Measurements from ENCODE around the gene CDC42. TPM values are rescaled to one million over a fixed set of nuclear protein-coding genes. Genes with fewer than 3 reads are reported as not detected.

Gene CDC42
- total RNA-seq, 2 experiments from 2014 or later = 298 to 339 TPM

GRCh38 chr1:22093513-22093912 lies 41.0 kb downstream of the CDC42 start:
- H3K4me1 Mint-ChIP-seq = peaks cover 66% of the 10 kb centered on the region
- DNase-seq (no peak), ATAC-seq (no peak)

GRCh38 chr1:22096036-22096435 lies 43.5 kb downstream of the CDC42 start:
- Mint-ChIP-seq H3K27ac (no peak overlapping the region), H3K4me3 (no peak overlapping the region), H3K27me3 (no peaks in the 10 kb centered on the region), H3K4me1 (peaks cover 64% of the 10 kb centered on the region), H3K36me3 (ENCODE audit: low read depth) (peaks cover 65% of the 10 kb centered on the region), H3K9me3 (ENCODE audit: low read depth) (no peaks in the 10 kb centered on the region)
- intact Hi-C loops (cut with DNase I, micrococcal nuclease) = no loop called here
- POLR2A ChIA-PET = no interaction called here
- DNase-seq = no peak
- ATAC-seq = no peak
- CTCF ChIA-PET = no interaction called here

More at GRCh38 chr1:22093513-22093912, 41.0 kb downstream of the CDC42 start:
- Mint-ChIP-seq H3K27me3 (no peaks in the 10 kb centered on the region), H3K27ac (peak overlapping the region; percentile 42), H3K36me3 (ENCODE audit: low read depth) (peaks cover 71% of the 10 kb centered on the region), H3K4me3 (no peak overlapping the region), H3K9me3 (ENCODE audit: low read depth) (no peaks in the 10 kb centered on the region)
- CTCF ChIA-PET = interaction anchor here (1.0 to 1.9 kb wide), 4 partner anchors 12 to 69 kb away, joined by 3 to 8 read pairs (median 5); no protein-coding TSS in a partner anchor
- intact Hi-C loops (cut with DNase I, micrococcal nuclease) = loop anchor here in 1 of 2 experiments (2.0 kb wide), 1 partner anchor 41 kb away; the partner anchor contains the start of gene CDC42
- POLR2A ChIA-PET = interaction anchor here (1.3 kb wide), 1 partner anchor 13 kb away, joined by 6 read pairs; no protein-coding TSS in a partner anchor

GRCh38 chr1:22096463-22096862 lies 44.0 kb downstream of the CDC42 start:
- intact Hi-C loops (cut with DNase I, micrococcal nuclease) = no loop called here
- Mint-ChIP-seq H3K36me3 (ENCODE audit: low read depth) (peaks cover 62% of the 10 kb centered on the region), H3K27me3 (no peaks in the 10 kb centered on the region), H3K27ac (no peak overlapping the region), H3K4me3 (no peak overlapping the region), H3K4me1 (peaks cover 64% of the 10 kb centered on the region), H3K9me3 (ENCODE audit: low read depth) (no peaks in the 10 kb centered on the region)
- DNase-seq = no peak
- POLR2A ChIA-PET = no interaction called here
- ATAC-seq = no peak
- CTCF ChIA-PET = interaction anchor here (0.8 to 1.0 kb wide), 2 partner anchors 9 to 81 kb away, joined by 3 to 7 read pairs; no protein-coding TSS in a partner anchor

- peaks cover 62% of the 10 kb centered on the region for H3K4me1 Mint-ChIP-seq
- CTCF ChIA-PET = interaction anchor here (1.3 to 1.9 kb wide), 3 partner anchors 11 to 73 kb away, joined by 3 to 5 read pairs (median 4); no protein-coding TSS in a partner anchor
- POLR2A ChIA-PET = no interaction called here
- no peak overlapping the region for H3K4me3 Mint-ChIP-seq
- peaks cover 61% of the 10 kb centered on the region for H3K36me3 Mint-ChIP-seq (ENCODE audit: low read depth)
- DNase-seq (no peak), ATAC-seq (no peak)
- intact Hi-C loops (cut with DNase I, micrococcal nuclease) = no loop called here
- H3K9me3 Mint-ChIP-seq (ENCODE audit: low read depth) = peaks cover under 1% of the 10 kb centered on the region
- H3K27me3 Mint-ChIP-seq = no peaks in the 10 kb centered on the region
- no peak overlapping the region for H3K27ac Mint-ChIP-seq
These were observed 46.2 kb downstream of the CDC42 start for GRCh38 chr1:22098752-22099151.

- peaks cover 2% of the 10 kb centered on the region for H3K9me3 Mint-ChIP-seq (ENCODE audit: low read depth)
- peak overlapping the region; percentile 20 for H3K27ac Mint-ChIP-seq
- POLR2A ChIA-PET = no interaction called here
- intact Hi-C loops (cut with DNase I, micrococcal nuclease) = no loop called here
- no peaks in the 10 kb centered on the region for H3K27me3 Mint-ChIP-seq
- H3K36me3 Mint-ChIP-seq (ENCODE audit: low read depth) = peaks cover 64% of the 10 kb centered on the region
- peaks cover 67% of the 10 kb centered on the region for H3K4me1 Mint-ChIP-seq
- no peak overlapping the region for H3K4me3 Mint-ChIP-seq
- CTCF ChIA-PET = interaction anchor here (0.7 to 1.7 kb wide), 3 partner anchors 12 to 75 kb away, joined by 3 to 4 read pairs (median 3); no protein-coding TSS in a partner anchor
- DNase-seq (no peak), ATAC-seq (no peak)
These were observed 47.7 kb downstream of the CDC42 start for GRCh38 chr1:22100168-22100567.

- no peak overlapping the region for H3K27ac Mint-ChIP-seq
- peaks cover 2% of the 10 kb centered on the region for H3K9me3 Mint-ChIP-seq (ENCODE audit: low read depth)
- H3K4me3 Mint-ChIP-seq = no peak overlapping the region
- intact Hi-C loops (cut with DNase I, micrococcal nuclease) = no loop called here
- peaks cover 64% of the 10 kb centered on the region for H3K36me3 Mint-ChIP-seq (ENCODE audit: low read depth)
- ATAC-seq (no peak), DNase-seq (no peak)
- POLR2A ChIA-PET = no interaction called here
- CTCF ChIA-PET = interaction anchor here (0.6 to 1.7 kb wide), 5 partner anchors 9 to 290 kb away, joined by 3 to 4 read pairs (median 4); no protein-coding TSS in a partner anchor
- peaks cover 76% of the 10 kb centered on the region for H3K4me1 Mint-ChIP-seq
- no peaks in the 10 kb centered on the region for H3K27me3 Mint-ChIP-seq
These were observed 48.7 kb downstream of the CDC42 start for GRCh38 chr1:22101199-22101598.

GRCh38 chr1:22101995-22102394 lies 49.5 kb downstream of the CDC42 start:
- ChIA-PET CTCF (interaction anchor here (0.6 to 1.7 kb wide), 7 partner anchors 8 to 328 kb away, joined by 3 to 4 read pairs (median 3); no protein-coding TSS in a partner anchor), POLR2A (no interaction called here)
- no peaks in the 10 kb centered on the region for H3K27me3 Mint-ChIP-seq
- H3K9me3 Mint-ChIP-seq (ENCODE audit: low read depth) = peaks cover 2% of the 10 kb centered on the region
- H3K27ac Mint-ChIP-seq = peak overlapping the region; percentile 3
- H3K4me3 Mint-ChIP-seq = no peak overlapping the region
- H3K4me1 Mint-ChIP-seq = peaks cover 83% of the 10 kb centered on the region
- H3K36me3 Mint-ChIP-seq (ENCODE audit: low read depth) = peaks cover 62% of the 10 kb centered on the region
- no peak for ATAC-seq
- intact Hi-C loops (cut with DNase I, micrococcal nuclease) = no loop called here
- DNase-seq = no peak

GRCh38 chr1:22102746-22103145 lies 50.2 kb downstream of the CDC42 start:
- H3K4me1 Mint-ChIP-seq = peaks cover 81% of the 10 kb centered on the region
- DNase-seq (no peak), ATAC-seq (no peak)
- ChIA-PET POLR2A (interaction anchor here (0.7 kb wide), 1 partner anchor 591 kb away, joined by 4 read pairs; no protein-coding TSS in a partner anchor), CTCF (interaction anchor here (0.7 to 1.1 kb wide), 3 partner anchors 9 to 78 kb away, joined by 3 read pairs; no protein-coding TSS in a partner anchor)
- peaks cover 2% of the 10 kb centered on the region for H3K9me3 Mint-ChIP-seq (ENCODE audit: low read depth)
- H3K27me3 Mint-ChIP-seq = no peaks in the 10 kb centered on the region
- no peak overlapping the region for H3K4me3 Mint-ChIP-seq
- H3K27ac Mint-ChIP-seq = peak overlapping the region; percentile 86
- intact Hi-C loops (cut with DNase I, micrococcal nuclease) = no loop called here
- H3K36me3 Mint-ChIP-seq (ENCODE audit: low read depth) = peaks cover 57% of the 10 kb centered on the region

GRCh38 chr1:22104094-22104493 lies 51.6 kb downstream of the CDC42 start:
- peaks cover 58% of the 10 kb centered on the region for H3K36me3 Mint-ChIP-seq (ENCODE audit: low read depth)
- no peaks in the 10 kb centered on the region for H3K27me3 Mint-ChIP-seq
- ChIA-PET POLR2A (no interaction called here), CTCF (interaction anchor here (0.8 kb wide), 1 partner anchor 14 kb away, joined by 3 read pairs; no protein-coding TSS in a partner anchor)
- H3K9me3 Mint-ChIP-seq (ENCODE audit: low read depth) = peaks cover 2% of the 10 kb centered on the region
- ATAC-seq (peak; percentile 17), DNase-seq (no peak)
- H3K4me3 Mint-ChIP-seq = no peak overlapping the region
- peak overlapping the region; percentile 86 for H3K27ac Mint-ChIP-seq
- H3K4me1 Mint-ChIP-seq = peaks cover 78% of the 10 kb centered on the region
- intact Hi-C loops (cut with DNase I, micrococcal nuclease) = loop anchor here in 1 of 2 experiments (2.0 kb wide), 1 partner anchor 13 kb away; no protein-coding TSS in a partner anchor

GRCh38 chr1:22104865-22105437 lies 52.4 kb downstream of the CDC42 start:
- peak; percentile 70 for DNase-seq
- H3K36me3 Mint-ChIP-seq (ENCODE audit: low read depth) = peaks cover 52% of the 10 kb centered on the region
- H3K4me3 Mint-ChIP-seq = no peak overlapping the region

GRCh38 chr1:22105611-22106207 lies 53.2 kb downstream of the CDC42 start:
- peaks cover 52% of the 10 kb centered on the region for H3K36me3 Mint-ChIP-seq (ENCODE audit: low read depth)
- intact Hi-C loops (cut with DNase I, micrococcal nuclease) = loop anchor here (1.0 to 2.0 kb wide), 2 partner anchors 15 to 311 kb away; no protein-coding TSS in a partner anchor

More at GRCh38 chr1:22104865-22105437, 52.4 kb downstream of the CDC42 start:
- H3K27me3 Mint-ChIP-seq = no peaks in the 10 kb centered on the region
- CTCF ChIA-PET = interaction anchor here (0.6 to 1.6 kb wide), 12 partner anchors 8 to 1158 kb away, joined by 3 to 7 read pairs (median 4); no protein-coding TSS in a partner anchor
- POLR2A ChIA-PET = interaction anchor here (1.1 kb wide), 1 partner anchor 80 kb away, joined by 3 read pairs; no protein-coding TSS in a partner anchor
- ATAC-seq = peak; percentile 72
- peaks cover 73% of the 10 kb centered on the region for H3K4me1 Mint-ChIP-seq
- H3K27ac Mint-ChIP-seq = peak overlapping the region; percentile 86
- intact Hi-C loops (cut with DNase I, micrococcal nuclease) = loop anchor here (1.0 to 2.0 kb wide), 2 partner anchors 14 to 311 kb away; no protein-coding TSS in a partner anchor
- peaks cover 2% of the 10 kb centered on the region for H3K9me3 Mint-ChIP-seq (ENCODE audit: low read depth)

More at GRCh38 chr1:22105611-22106207, 53.2 kb downstream of the CDC42 start:
- Mint-ChIP-seq H3K9me3 (ENCODE audit: low read depth) (peaks cover 2% of the 10 kb centered on the region), H3K4me1 (peaks cover 66% of the 10 kb centered on the region), H3K4me3 (no peak overlapping the region), H3K27me3 (no peaks in the 10 kb centered on the region), H3K27ac (peak overlapping the region; percentile 86)
- POLR2A ChIA-PET = no interaction called here
- peak; percentile 41 for DNase-seq
- CTCF ChIA-PET = interaction anchor here (0.6 to 1.6 kb wide), 11 partner anchors 9 to 1158 kb away, joined by 3 to 7 read pairs (median 4); no protein-coding TSS in a partner anchor
- peak; percentile 50 for ATAC-seq

All from activated CD4-positive, alpha-beta T cell treated with anti-CD3 and anti-CD28 coated beads for 36 hours (primary cell).